SK-N-SH treated with all-trans-retinoic acid at 6 μM for 48 hours (cell line): ENCODE data around the gene SIX3.

Source experiments
- ATAC-seq: fragments of 200-7000 bp; cut with Tn5 transposase; 3 replicates; pipeline ENCODE4 v1.9.1; 2020; ENCODE audit warnings: mild to moderate bottlenecking, moderate library complexity
- ARNTL ChIP-seq: fragments of 450-650 bp; formaldehyde crosslinking; IDR thresholded peaks from 2 replicates; pipeline ENCODE4 v1.5.0; 2020; ENCODE audit warnings: low read depth, mild to moderate bottlenecking, moderate library complexity, borderline replicate concordance
- BACH2 ChIP-seq: fragments of 250-450 bp; sonication (Bioruptor Pico); IDR thresholded peaks from 2 replicates; pipeline ENCODE4 v1.9.0; 2021; ENCODE audit warnings: mild to moderate bottlenecking, borderline replicate concordance
- CSDC2 ChIP-seq: fragments of 250-450 bp; sonication (Bioruptor Pico); IDR thresholded peaks from 2 replicates; pipeline ENCODE4 v1.5.0; 2020; ENCODE audit warnings: mild to moderate bottlenecking, moderate library complexity
- ESRRG ChIP-seq: fragments of 250-450 bp; sonication (Bioruptor Pico); IDR thresholded peaks from 2 replicates; pipeline ENCODE4 v1.6.1; 2021; ENCODE audit warnings: mild to moderate bottlenecking
- GLIS3 ChIP-seq: fragments of 250-450 bp; sonication (Bioruptor Pico); IDR thresholded peaks from 2 replicates; pipeline ENCODE4 v1.5.0; 2020; ENCODE audit warnings: mild to moderate bottlenecking, moderate library complexity
- ISL1 ChIP-seq: fragments of 250-450 bp; sonication (Bioruptor Pico); IDR thresholded peaks from 2 replicates; pipeline ENCODE4 v2.1.2; 2022; ENCODE audit warnings: mild to moderate bottlenecking, moderate library complexity
- OSR1 ChIP-seq: fragments of 250-450 bp; sonication (Bioruptor Pico); IDR thresholded peaks from 2 replicates; pipeline ENCODE4 v1.8.0; 2022; ENCODE audit warnings: moderate library complexity, mild to moderate bottlenecking, inconsistent platforms
- PPARA ChIP-seq: fragments of 250-450 bp; sonication (Bioruptor Pico); IDR thresholded peaks from 2 replicates; pipeline ENCODE4 v1.5.0; 2020; ENCODE audit warnings: mild to moderate bottlenecking, borderline replicate concordance
- RARB ChIP-seq: fragments of 250-450 bp; sonication (Bioruptor Pico); IDR thresholded peaks from 2 replicates; pipeline ENCODE4 v1.8.0; 2021; ENCODE audit warnings: mild to moderate bottlenecking, moderate library complexity
- SNAI2 ChIP-seq: fragments of 250-450 bp; sonication (Bioruptor Pico); IDR thresholded peaks from 2 replicates; pipeline ENCODE4 v1.5.0; 2020; ENCODE audit warnings: mild to moderate bottlenecking, moderate library complexity
- TCF4 ChIP-seq: fragments of 250-450 bp; sonication (Bioruptor Pico); IDR thresholded peaks from 2 replicates; pipeline ENCODE4 v1.8.0; 2021; ENCODE audit warnings: mild to moderate bottlenecking, moderate library complexity, borderline replicate concordance
- ZC3H10 ChIP-seq: fragments of 250-450 bp; sonication (Bioruptor Pico); IDR thresholded peaks from 2 replicates; pipeline ENCODE4 v1.5.1; 2021; ENCODE audit warnings: mild to moderate bottlenecking, moderate library complexity
- ZFP3 ChIP-seq: fragments of 250-450 bp; sonication (Bioruptor Pico); IDR thresholded peaks from 2 replicates; pipeline ENCODE4 v1.5.0; 2020; ENCODE audit warnings: mild to moderate bottlenecking, moderate library complexity
- ZFP30 ChIP-seq: fragments of 450-650 bp; formaldehyde crosslinking; IDR thresholded peaks from 2 replicates; pipeline ENCODE4 v1.5.0; 2022; ENCODE audit warnings: mild to moderate bottlenecking, moderate library complexity
- ZNF70 ChIP-seq: fragments of 450-650 bp; formaldehyde crosslinking; IDR thresholded peaks from 2 replicates; pipeline ENCODE4 v1.5.0; 2020; ENCODE audit warnings: mild to moderate bottlenecking, moderate library complexity
- ZNF8 ChIP-seq: fragments of 450-650 bp; formaldehyde crosslinking; IDR thresholded peaks from 2 replicates; pipeline ENCODE4 v1.5.0; 2020; ENCODE audit warnings: mild to moderate bottlenecking, moderate library complexity
- TF ChIP-seq, protein P1 (sequence below): fragments of 250-450 bp; sonication (Bioruptor Pico); IDR thresholded peaks from 2 replicates; pipeline ENCODE4 v1.5.0; 2020; ENCODE audit warnings: mild to moderate bottlenecking, moderate library complexity
- TF ChIP-seq, protein P2 (sequence below): fragments of 250-450 bp; sonication (Bioruptor Pico); IDR thresholded peaks from 2 replicates; pipeline ENCODE4 v1.8.0; 2021; ENCODE audit warnings: low read depth, mild to moderate bottlenecking, moderate library complexity, borderline replicate concordance
- TF ChIP-seq, protein P3 (sequence below): fragments of 250-450 bp; sonication (Bioruptor Pico); IDR thresholded peaks from 2 replicates; pipeline ENCODE4 v1.5.1; 2021; ENCODE audit warnings: mild to moderate bottlenecking, moderate library complexity
- TF ChIP-seq, protein P4 (sequence below): fragments of 250-450 bp; sonication (Bioruptor Pico); IDR thresholded peaks from 2 replicates; pipeline ENCODE4 v1.8.0; 2020; ENCODE audit warnings: mild to moderate bottlenecking, moderate library complexity, borderline replicate concordance

The SIX3 gene

DNA sequence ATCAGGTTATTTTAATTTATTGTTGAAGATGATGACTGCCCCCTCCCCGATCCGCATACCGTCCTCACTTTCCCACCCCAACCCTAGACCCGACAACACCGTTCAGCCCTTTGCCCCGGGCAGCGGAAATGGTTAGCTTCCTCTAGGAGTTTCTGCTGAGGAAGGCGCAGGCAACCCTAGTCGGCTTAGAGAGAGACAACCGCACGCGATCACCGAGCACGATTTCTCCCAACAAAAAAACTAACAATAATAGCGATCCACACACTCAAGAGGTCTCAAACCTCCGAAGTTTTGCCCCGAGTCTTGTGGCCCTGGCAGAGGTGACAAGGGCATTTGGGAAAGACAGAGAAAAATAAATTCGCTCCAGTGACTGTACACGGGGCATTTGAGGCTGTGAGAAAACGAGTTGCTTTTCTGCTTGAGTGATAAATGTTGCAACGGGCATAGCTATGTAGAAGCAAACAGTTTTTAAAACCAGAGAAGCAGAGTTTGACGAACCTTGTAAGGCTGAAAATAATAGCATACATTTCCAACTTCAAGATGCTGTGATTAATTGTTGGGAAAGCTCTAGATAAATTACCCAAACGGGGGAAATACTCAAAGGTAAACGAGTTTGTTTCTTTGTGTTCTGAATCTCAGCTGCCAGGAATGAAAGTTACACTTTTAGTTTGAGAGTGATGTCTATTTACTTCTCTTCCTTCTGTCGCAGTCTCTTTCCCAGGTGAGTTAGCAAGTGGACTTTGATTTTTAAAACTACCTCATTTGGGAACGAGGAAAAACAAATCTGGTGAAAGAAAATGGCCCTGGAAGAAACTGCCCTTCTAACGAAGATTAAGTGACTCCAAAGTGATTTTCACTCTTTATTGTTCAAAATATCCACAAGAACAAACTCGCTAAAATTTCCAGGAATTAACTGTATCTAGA, 11.0 kb upstream of the SIX3 start:
- ATAC-seq = no peak
- TF ChIP-seq ARNTL (CRISPR knock-in tag) (no peak), OSR1 (CRISPR knock-in tag) (no peak), TCF4 (no peak), SNAI2 (CRISPR knock-in tag) (no peak), ZFP30 (CRISPR knock-in tag) (no peak), GLIS3 (CRISPR knock-in tag) (no peak), PPARA (CRISPR knock-in tag) (no peak), ZFP3 (no peak), CSDC2 (CRISPR knock-in tag) (no peak), ZC3H10 (CRISPR knock-in tag) (no peak), RARB (CRISPR knock-in tag) (no peak), ESRRG (no peak), BACH2 (CRISPR knock-in tag) (no peak), ZNF8 (CRISPR knock-in tag) (no peak)
- TF ChIP-seq, protein P1, sequence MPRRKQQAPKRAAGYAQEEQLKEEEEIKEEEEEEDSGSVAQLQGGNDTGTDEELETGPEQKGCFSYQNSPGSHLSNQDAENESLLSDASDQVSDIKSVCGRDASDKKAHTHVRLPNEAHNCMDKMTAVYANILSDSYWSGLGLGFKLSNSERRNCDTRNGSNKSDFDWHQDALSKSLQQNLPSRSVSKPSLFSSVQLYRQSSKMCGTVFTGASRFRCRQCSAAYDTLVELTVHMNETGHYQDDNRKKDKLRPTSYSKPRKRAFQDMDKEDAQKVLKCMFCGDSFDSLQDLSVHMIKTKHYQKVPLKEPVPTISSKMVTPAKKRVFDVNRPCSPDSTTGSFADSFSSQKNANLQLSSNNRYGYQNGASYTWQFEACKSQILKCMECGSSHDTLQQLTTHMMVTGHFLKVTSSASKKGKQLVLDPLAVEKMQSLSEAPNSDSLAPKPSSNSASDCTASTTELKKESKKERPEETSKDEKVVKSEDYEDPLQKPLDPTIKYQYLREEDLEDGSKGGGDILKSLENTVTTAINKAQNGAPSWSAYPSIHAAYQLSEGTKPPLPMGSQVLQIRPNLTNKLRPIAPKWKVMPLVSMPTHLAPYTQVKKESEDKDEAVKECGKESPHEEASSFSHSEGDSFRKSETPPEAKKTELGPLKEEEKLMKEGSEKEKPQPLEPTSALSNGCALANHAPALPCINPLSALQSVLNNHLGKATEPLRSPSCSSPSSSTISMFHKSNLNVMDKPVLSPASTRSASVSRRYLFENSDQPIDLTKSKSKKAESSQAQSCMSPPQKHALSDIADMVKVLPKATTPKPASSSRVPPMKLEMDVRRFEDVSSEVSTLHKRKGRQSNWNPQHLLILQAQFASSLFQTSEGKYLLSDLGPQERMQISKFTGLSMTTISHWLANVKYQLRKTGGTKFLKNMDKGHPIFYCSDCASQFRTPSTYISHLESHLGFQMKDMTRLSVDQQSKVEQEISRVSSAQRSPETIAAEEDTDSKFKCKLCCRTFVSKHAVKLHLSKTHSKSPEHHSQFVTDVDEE = no peak
- TF ChIP-seq, protein P2, sequence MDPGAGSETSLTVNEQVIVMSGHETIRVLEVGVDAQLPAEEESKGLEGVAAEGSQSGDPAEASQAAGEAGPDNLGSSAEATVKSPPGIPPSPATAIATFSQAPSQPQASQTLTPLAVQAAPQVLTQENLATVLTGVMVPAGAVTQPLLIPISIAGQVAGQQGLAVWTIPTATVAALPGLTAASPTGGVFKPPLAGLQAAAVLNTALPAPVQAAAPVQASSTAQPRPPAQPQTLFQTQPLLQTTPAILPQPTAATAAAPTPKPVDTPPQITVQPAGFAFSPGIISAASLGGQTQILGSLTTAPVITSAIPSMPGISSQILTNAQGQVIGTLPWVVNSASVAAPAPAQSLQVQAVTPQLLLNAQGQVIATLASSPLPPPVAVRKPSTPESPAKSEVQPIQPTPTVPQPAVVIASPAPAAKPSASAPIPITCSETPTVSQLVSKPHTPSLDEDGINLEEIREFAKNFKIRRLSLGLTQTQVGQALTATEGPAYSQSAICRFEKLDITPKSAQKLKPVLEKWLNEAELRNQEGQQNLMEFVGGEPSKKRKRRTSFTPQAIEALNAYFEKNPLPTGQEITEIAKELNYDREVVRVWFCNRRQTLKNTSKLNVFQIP = no peak
- TF ChIP-seq, protein P3, sequence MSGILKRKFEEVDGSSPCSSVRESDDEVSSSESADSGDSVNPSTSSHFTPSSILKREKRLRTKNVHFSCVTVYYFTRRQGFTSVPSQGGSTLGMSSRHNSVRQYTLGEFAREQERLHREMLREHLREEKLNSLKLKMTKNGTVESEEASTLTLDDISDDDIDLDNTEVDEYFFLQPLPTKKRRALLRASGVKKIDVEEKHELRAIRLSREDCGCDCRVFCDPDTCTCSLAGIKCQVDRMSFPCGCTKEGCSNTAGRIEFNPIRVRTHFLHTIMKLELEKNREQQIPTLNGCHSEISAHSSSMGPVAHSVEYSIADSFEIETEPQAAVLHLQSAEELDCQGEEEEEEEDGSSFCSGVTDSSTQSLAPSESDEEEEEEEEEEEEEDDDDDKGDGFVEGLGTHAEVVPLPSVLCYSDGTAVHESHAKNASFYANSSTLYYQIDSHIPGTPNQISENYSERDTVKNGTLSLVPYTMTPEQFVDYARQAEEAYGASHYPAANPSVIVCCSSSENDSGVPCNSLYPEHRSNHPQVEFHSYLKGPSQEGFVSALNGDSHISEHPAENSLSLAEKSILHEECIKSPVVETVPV (CRISPR knock-in tag) = no peak
- TF ChIP-seq, protein P4, sequence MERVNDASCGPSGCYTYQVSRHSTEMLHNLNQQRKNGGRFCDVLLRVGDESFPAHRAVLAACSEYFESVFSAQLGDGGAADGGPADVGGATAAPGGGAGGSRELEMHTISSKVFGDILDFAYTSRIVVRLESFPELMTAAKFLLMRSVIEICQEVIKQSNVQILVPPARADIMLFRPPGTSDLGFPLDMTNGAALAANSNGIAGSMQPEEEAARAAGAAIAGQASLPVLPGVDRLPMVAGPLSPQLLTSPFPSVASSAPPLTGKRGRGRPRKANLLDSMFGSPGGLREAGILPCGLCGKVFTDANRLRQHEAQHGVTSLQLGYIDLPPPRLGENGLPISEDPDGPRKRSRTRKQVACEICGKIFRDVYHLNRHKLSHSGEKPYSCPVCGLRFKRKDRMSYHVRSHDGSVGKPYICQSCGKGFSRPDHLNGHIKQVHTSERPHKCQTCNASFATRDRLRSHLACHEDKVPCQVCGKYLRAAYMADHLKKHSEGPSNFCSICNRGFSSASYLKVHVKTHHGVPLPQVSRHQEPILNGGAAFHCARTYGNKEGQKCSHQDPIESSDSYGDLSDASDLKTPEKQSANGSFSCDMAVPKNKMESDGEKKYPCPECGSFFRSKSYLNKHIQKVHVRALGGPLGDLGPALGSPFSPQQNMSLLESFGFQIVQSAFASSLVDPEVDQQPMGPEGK = no peak

DNA sequence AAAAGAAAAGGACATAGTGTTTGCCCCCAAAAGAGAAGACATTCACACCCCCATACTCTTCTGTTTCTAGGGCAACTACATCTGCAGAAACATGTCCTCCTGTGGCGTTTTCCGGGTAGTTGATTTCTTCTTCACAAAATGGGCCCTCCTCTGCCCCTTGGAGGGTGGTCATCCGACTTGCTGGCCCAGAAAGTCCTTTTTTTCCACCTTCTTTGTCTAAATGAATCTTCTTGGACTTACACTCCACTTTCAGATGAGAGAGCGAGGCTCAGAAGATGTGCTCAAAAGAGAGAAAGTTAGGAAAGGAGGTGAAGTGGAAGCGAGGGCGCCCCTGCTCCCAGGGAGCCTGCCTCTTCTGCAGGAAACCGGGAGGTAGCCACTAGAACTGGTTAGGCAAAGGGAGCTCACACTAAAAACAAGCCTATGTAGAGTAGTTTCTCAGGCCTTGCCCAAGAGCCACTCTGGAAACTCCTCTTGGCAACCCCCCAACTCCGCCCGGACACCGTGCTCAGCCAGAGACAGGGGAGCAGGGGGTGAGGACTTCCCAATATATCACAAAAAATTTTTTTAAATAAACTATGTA, 10.2 kb upstream of the SIX3 start:
- ATAC-seq = no peak
- TF ChIP-seq ZC3H10 (CRISPR knock-in tag) (no peak), OSR1 (CRISPR knock-in tag) (no peak), CSDC2 (CRISPR knock-in tag) (no peak), ISL1 (no peak), ZFP30 (CRISPR knock-in tag) (no peak), ZNF70 (CRISPR knock-in tag) (no peak), PPARA (CRISPR knock-in tag) (no peak), ZFP3 (no peak), ZNF8 (CRISPR knock-in tag) (no peak), GLIS3 (CRISPR knock-in tag) (no peak), ARNTL (CRISPR knock-in tag) (no peak), ESRRG (no peak), TCF4 (no peak)
- TF ChIP-seq, protein P1 = no peak
- TF ChIP-seq, protein P4 = no peak
